GM12801 (cell line): Measurements from ENCODE around the gene MCUB.

ENCODE experiments used
- TF ChIP-seq, protein P1 (sequence below): IDR thresholded peaks from one replicate; pipeline ENCODE4 v1.5.1; 2011; ENCODE audit warnings: control low read depth; ENCODE audit not compliant: insufficient read length; ENCODE audit errors: extremely low read depth

MCUB gene

DNA sequence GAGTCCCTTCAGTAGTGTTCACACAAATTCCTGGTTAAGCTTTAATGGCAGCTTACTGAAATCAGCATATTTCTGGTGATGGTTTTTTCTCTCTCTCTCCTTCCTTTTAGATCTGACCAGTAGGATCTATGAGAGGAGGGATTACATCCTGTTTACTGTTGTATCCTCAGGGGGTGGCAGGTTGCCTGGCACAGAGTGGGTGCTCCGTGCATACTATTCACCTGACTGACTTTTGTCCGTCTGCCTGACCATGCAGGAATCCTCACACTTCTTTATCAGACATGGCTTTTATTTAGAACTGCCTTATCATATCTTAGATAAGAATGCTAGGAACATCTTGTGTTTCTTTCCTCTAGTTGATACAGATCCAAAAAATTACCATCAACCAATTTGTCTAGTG is 29.6 kb downstream of the MCUB start:
- TF ChIP-seq, protein P1, sequence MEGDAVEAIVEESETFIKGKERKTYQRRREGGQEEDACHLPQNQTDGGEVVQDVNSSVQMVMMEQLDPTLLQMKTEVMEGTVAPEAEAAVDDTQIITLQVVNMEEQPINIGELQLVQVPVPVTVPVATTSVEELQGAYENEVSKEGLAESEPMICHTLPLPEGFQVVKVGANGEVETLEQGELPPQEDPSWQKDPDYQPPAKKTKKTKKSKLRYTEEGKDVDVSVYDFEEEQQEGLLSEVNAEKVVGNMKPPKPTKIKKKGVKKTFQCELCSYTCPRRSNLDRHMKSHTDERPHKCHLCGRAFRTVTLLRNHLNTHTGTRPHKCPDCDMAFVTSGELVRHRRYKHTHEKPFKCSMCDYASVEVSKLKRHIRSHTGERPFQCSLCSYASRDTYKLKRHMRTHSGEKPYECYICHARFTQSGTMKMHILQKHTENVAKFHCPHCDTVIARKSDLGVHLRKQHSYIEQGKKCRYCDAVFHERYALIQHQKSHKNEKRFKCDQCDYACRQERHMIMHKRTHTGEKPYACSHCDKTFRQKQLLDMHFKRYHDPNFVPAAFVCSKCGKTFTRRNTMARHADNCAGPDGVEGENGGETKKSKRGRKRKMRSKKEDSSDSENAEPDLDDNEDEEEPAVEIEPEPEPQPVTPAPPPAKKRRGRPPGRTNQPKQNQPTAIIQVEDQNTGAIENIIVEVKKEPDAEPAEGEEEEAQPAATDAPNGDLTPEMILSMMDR: no peak

DNA sequence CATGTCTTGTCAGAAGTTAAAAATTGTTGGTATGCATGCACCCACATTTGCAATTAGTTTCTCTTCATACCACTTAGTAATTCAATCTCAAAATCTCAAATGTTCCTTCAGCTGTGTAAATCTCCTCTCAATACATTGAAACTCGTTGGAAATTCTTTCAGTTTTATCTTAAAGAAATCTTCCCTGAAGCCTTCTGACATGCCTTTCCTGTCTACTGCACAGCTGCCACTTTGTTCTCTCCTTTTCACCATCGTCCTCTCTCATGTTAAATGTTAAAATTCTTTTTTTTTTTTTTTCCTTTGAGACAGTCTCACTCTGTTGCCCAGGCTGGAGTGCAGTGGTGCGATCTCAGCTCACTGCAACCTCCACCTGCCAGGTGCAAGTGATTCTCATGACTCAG is 30.9 kb downstream of the MCUB start:
- TF ChIP-seq, protein P1: no peak

DNA sequence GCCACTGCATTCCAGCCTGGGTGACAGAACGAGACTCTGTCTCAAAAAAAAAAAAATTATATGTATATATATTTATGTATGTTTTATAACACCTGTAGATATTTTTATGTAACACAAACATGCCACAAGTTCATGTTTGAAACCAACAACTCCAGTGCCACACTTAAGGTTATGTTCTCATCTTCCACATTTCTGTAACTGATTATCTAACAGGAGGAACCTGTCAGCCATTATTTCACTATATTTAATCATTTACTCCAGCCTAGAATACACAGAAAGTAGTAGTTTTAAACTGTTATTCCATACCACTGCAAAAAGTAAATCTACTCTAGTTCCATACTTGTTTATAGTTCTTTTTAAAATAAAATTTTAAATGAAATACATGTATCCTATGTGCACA is 32.3 kb downstream of the MCUB start:
- TF ChIP-seq, protein P1: no peak

DNA sequence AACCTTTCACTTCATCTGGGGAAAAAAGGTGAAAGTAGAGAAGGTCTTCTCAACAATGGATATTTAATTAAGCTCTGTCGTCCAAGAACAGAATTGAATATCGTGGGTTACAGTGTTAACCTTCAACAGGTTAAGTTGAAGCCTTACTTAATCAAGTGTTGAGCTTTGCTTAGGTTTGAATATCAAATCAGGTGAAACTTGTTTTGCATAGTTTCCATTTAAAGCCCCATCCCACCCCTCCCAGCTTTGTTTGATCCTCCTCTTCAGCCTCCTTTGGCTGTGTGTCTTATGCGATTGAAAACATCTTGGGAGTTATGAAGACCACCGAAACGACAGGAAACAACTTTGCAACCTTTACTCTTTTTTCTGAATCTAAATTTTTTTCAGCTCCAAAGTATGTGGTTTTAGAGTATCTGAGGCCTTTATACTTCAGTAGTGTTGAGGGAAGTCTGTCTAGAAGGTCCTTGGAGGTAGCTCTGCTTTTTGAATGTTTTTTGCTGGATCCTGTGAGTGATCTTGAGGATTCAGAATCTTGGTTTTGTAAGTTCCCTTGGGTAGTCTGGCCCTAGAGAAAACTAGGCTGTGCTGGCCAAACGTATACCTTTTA is 39.1 kb downstream of the MCUB start:
- TF ChIP-seq, protein P1: no peak

DNA sequence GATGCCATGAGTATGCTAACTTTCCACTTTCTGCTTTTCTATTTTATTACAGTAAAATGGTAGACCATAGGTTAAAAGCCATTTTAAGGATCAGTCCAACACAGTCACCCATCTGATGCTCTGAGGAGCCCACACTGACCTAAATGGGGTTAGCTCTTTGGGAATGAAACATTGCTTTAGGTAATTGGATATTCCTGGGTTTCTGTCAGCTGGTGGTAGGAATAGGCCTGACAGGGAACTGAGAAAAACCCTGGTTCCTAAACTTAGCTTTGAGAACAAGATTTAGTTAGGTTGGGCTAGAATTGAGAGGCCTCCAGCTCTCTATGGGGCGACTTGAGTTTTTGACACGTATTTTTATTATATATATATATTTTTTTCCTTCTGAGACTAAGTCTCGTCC is 40.4 kb downstream of the MCUB start:
- TF ChIP-seq, protein P1: no peak

DNA sequence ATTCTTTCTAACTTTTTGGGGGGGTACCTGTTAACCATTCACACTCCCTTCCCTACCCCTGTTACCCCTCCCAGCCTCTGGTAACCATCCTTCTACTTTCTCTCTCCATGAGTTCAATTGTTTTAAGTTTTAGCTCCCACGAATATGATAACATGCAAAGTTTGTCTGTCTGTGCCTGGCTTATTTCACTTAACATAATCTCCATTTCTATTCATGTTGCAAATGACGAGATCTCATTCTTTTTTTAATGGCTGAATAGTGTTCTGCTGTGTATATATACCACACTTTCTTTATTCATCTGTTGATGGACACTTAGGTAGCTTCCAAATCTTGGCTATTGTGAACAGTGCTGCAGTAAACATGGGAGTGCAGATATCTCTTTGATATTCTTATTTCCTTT is 41.3 kb downstream of the MCUB start:
- TF ChIP-seq, protein P1: no peak

DNA sequence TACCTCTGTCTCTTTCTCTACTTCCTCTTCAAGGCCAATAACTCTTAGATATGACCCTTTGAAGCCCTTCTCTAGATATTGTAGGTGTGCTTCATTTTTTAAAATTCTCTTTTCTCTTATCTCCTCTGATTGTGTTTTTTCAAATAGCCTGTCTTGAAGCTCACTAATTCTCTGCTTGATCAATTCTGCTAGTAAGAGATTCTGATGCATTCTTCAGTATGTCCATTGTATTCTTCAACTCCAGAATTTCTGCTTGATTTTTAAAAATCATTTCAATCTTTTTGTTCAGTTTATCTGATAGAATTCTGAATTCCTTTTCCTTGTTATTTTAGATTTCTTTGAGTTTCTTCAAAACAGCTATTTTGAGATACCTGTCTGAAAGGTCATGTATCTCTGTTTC is 47.9 kb downstream of the MCUB start:
- TF ChIP-seq, protein P1: no peak
